Caco-2 (cell line): ENCODE results near the gene SLC44A1. TPM values are rescaled to one million over a fixed set of nuclear protein-coding genes. Genes with fewer than 3 reads are reported as not detected.

Experiments
- BruUV-seq: library from RNA; stranded (reverse); fragments of 400-500 nt; replicated peaks from 2 replicates; lab custom pipeline; 2021; lab: Mats Ljungman, UMichigan
- CTCF ChIA-PET: fragments of 300-600 bp; sonication (Branson Sonifier 250); formaldehyde crosslinking; loops from one replicate; lab custom pipeline; 2022; ENCODE audit warnings: antibody characterized with exemption; lab: Charles Lee
- POLR2A ChIA-PET: fragments of 300-600 bp; sonication (Branson Sonifier 250); formaldehyde crosslinking; loops from one replicate; lab custom pipeline; 2022; ENCODE audit warnings: antibody characterized with exemption; lab: Charles Lee
- DNase-seq, 2 experiments: peaks; one replicate each; pipeline versions ENCODE4 v3.0.0 to v3.0.0-alpha.2; 2020 to 2022
- H3K27me3 ChIP-seq: replicated peaks from 2 replicates; pipeline ENCODE4 v1.6.0; 2011; ENCODE audit warnings: low read length; ENCODE audit not compliant: control insufficient read depth, insufficient read depth
- H3K36me3 ChIP-seq: 2 replicates; pipeline ENCODE4 v1.5.1; 2011; ENCODE audit warnings: low read length; ENCODE audit not compliant: control insufficient read depth, insufficient read depth
- H3K4me1 ChIP-seq: fragments of 250-450 bp; sonication (Bioruptor Pico); 2 replicates; pipeline ENCODE4 v1.5.1; 2020; ENCODE audit warnings: mild to moderate bottlenecking
- H3K4me3 ChIP-seq: 2 replicates; pipeline ENCODE4 v1.5.1; 2011; ENCODE audit warnings: low read depth, mild to moderate bottlenecking, control low read depth, low read length
- H3K9me3 ChIP-seq: fragments of 250-450 bp; sonication (Bioruptor Pico); 2 replicates; pipeline ENCODE4 v1.5.1; 2020; ENCODE audit warnings: mild to moderate bottlenecking, moderate library complexity
- H3K27ac Mint-ChIP-seq: one replicate; pipeline ENCODE4 v1.8.0; 2022; ENCODE audit warnings: mixed read lengths; ENCODE audit not compliant: unreplicated experiment
- H3K27me3 Mint-ChIP-seq: one replicate; pipeline ENCODE4 v1.8.0; 2022; ENCODE audit warnings: mixed read lengths; ENCODE audit not compliant: insufficient read depth, unreplicated experiment
- H3K36me3 Mint-ChIP-seq: one replicate; pipeline ENCODE4 v1.8.0; 2022; ENCODE audit warnings: mild to moderate bottlenecking, mixed read lengths; ENCODE audit not compliant: insufficient read depth, unreplicated experiment
- H3K4me1 Mint-ChIP-seq: one replicate; pipeline ENCODE4 v1.8.0; 2022; ENCODE audit warnings: low read depth, mixed read lengths; ENCODE audit not compliant: unreplicated experiment
- H3K4me3 Mint-ChIP-seq: one replicate; pipeline ENCODE4 v1.8.0; 2022; ENCODE audit warnings: mild to moderate bottlenecking, moderate library complexity, mixed read lengths; ENCODE audit not compliant: unreplicated experiment
- H3K9me3 Mint-ChIP-seq: one replicate; pipeline ENCODE4 v1.8.0; 2022; ENCODE audit warnings: mixed read lengths; ENCODE audit not compliant: unreplicated experiment
- CTCF ChIP-seq, 2 experiments: fragments of 200-600 bp in 1 of 2; IDR thresholded peaks; 1 replicate in 1 of 2; 2 replicates in 1 of 2; pipeline versions ENCODE4 v1.5.1 to v1.8.0; 2011 to 2022; ENCODE audit warnings: antibody characterized with exemption in 1 of 2, control low read depth in 1 of 2, inconsistent platforms in 1 of 2, low read depth in 1 of 2, low read length in 1 of 2, mild to moderate bottlenecking in 1 of 2, moderate library complexity in 1 of 2; ENCODE audit not compliant: insufficient read depth in 1 of 2, severe bottlenecking in 1 of 2, unreplicated experiment in 1 of 2
- intact Hi-C: fragments of 100-400 bp; cut with micrococcal nuclease; formaldehyde crosslinking; loops from one replicate; pipeline ENCODE4 v1.10.0; 2022; ENCODE audit not compliant: unreplicated experiment
- total RNA-seq: library from RNA; stranded (reverse); gene quantifications from 2 replicates; pipeline ENCODE4 v1.2.3, GENCODE V29; 2022

SLC44A1 gene
- total RNA-seq, 1 experiment from 2014 or later: 45.8 TPM

DNA sequence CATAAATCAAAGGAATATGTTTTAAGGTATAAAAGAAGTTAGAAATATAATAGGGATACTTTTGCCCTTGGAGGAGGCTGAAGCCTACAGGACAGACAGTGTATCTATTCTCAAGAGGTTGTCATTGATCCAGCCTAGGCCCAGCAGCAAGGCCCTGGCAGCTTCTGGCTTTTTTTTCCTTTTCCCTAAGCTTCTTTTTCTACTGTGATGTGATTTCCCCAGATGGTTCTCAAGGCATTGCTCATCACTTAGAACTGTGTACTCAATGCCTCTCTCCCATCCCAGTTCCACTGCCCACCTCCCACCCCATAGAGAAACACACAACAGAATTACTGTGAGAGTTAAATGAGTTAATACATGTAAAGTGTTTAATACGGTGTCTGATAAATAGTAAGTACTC, 88.6 kb downstream of the SLC44A1 start:
- no peaks in the 10 kb centered on the region for H3K36me3 ChIP-seq
- peaks cover 20% of the 10 kb centered on the region for H3K4me1 ChIP-seq
- Mint-ChIP-seq H3K4me1 (peaks cover 11% of the 10 kb centered on the region), H3K9me3 (no peaks in the 10 kb centered on the region), H3K27ac (no peak overlapping the region), H3K27me3 (no peaks in the 10 kb centered on the region), H3K36me3 (no peaks in the 10 kb centered on the region), H3K4me3 (no peak overlapping the region)
- no TSS peak for BruUV-seq
- ChIA-PET CTCF (no interaction called here), POLR2A (no interaction called here)
- no peaks in the 10 kb centered on the region for H3K9me3 ChIP-seq
- intact Hi-C loops: no loop called here
- H3K27me3 ChIP-seq: no peaks in the 10 kb centered on the region
- H3K4me3 ChIP-seq: no peak overlapping the region
- DNase-seq: no peak
- TF ChIP-seq CTCF (IDR thresholded peaks at IDR 0.05; ENCODE audit: insufficient read depth in 1 of 2, low read depth in 1 of 2, low read length in 1 of 2, severe bottlenecking in 1 of 2, unreplicated experiment in 1 of 2): no peak

GRCh38 chr9:105333811-105334210, 89.4 kb downstream of the SLC44A1 start:
- Mint-ChIP-seq H3K4me1 (peaks cover 11% of the 10 kb centered on the region), H3K4me3 (no peak overlapping the region), H3K36me3 (no peaks in the 10 kb centered on the region), H3K27ac (no peak overlapping the region), H3K9me3 (no peaks in the 10 kb centered on the region), H3K27me3 (no peaks in the 10 kb centered on the region)
- POLR2A ChIA-PET: no interaction called here
- BruUV-seq: no TSS peak
- Histone ChIP-seq H3K9me3 (no peaks in the 10 kb centered on the region), H3K4me3 (no peak overlapping the region), H3K36me3 (no peaks in the 10 kb centered on the region), H3K27me3 (no peaks in the 10 kb centered on the region), H3K4me1 (peaks cover 20% of the 10 kb centered on the region)
- CTCF ChIA-PET: no interaction called here
- no peak for DNase-seq
- no peak for TF ChIP-seq CTCF (IDR thresholded peaks at IDR 0.05; ENCODE audit: insufficient read depth in 1 of 2, low read depth in 1 of 2, low read length in 1 of 2, severe bottlenecking in 1 of 2, unreplicated experiment in 1 of 2)
- intact Hi-C loops: no loop called here

GRCh38 chr9:105338308-105338707, 93.9 kb downstream of the SLC44A1 start:
- BruUV-seq: no TSS peak
- H3K36me3 Mint-ChIP-seq: no peaks in the 10 kb centered on the region
- no peak overlapping the region for H3K4me3 ChIP-seq
- no peak for DNase-seq
- TF ChIP-seq CTCF (IDR thresholded peaks at IDR 0.05; ENCODE audit: insufficient read depth in 1 of 2, low read depth in 1 of 2, low read length in 1 of 2, severe bottlenecking in 1 of 2, unreplicated experiment in 1 of 2): no peak
- no peaks in the 10 kb centered on the region for H3K9me3 Mint-ChIP-seq
- no peaks in the 10 kb centered on the region for H3K9me3 ChIP-seq
- no peak overlapping the region for H3K27ac Mint-ChIP-seq
- no peaks in the 10 kb centered on the region for H3K27me3 ChIP-seq
- no peaks in the 10 kb centered on the region for H3K27me3 Mint-ChIP-seq
- no peaks in the 10 kb centered on the region for H3K4me1 ChIP-seq
- H3K36me3 ChIP-seq: no peaks in the 10 kb centered on the region
- peaks cover 6% of the 10 kb centered on the region for H3K4me1 Mint-ChIP-seq
- CTCF ChIA-PET: no interaction called here
- POLR2A ChIA-PET: no interaction called here
- H3K4me3 Mint-ChIP-seq: no peak overlapping the region
- intact Hi-C loops: no loop called here
